ENCODE measurements around the gene PPP2R1A.

- TF ChIP-seq, protein P1, sequence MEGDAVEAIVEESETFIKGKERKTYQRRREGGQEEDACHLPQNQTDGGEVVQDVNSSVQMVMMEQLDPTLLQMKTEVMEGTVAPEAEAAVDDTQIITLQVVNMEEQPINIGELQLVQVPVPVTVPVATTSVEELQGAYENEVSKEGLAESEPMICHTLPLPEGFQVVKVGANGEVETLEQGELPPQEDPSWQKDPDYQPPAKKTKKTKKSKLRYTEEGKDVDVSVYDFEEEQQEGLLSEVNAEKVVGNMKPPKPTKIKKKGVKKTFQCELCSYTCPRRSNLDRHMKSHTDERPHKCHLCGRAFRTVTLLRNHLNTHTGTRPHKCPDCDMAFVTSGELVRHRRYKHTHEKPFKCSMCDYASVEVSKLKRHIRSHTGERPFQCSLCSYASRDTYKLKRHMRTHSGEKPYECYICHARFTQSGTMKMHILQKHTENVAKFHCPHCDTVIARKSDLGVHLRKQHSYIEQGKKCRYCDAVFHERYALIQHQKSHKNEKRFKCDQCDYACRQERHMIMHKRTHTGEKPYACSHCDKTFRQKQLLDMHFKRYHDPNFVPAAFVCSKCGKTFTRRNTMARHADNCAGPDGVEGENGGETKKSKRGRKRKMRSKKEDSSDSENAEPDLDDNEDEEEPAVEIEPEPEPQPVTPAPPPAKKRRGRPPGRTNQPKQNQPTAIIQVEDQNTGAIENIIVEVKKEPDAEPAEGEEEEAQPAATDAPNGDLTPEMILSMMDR (IDR thresholded peaks at IDR 0.05) = no peak
- no peak for TF ChIP-seq POLR2A (IDR thresholded peaks at IDR 0.05)
Measured at GRCh38 chr19:52217576-52217975, 27.7 kb downstream of the PPP2R1A start.
